ENCODE data around the gene AGPS. TPM values are rescaled to one million over a fixed set of nuclear protein-coding genes. Genes with fewer than 3 reads are reported as not detected.

Gene AGPS
- polyA plus RNA-seq, 1 of the 3 experiments (the other 2 are of a cell fraction): 10.9 TPM

GRCh38 chr2:177589186-177589585, 196.6 kb downstream of the AGPS start:
- Histone ChIP-seq H3K9me3 (no peaks in the 10 kb centered on the region), H3K9ac (no peak overlapping the region), H3K4me2 (no peak overlapping the region), H3K36me3 (replicated peaks in 1 of 2; ENCODE audit: control insufficient read depth in 1 of 2, insufficient read depth in 2 of 2, low read length in 1 of 2) (no peaks in the 10 kb centered on the region), H3K27ac (ENCODE audit: low read depth in 2 of 2, low read length in 1 of 2) (no peak overlapping the region), H3K4me1 (ENCODE audit: control insufficient read depth in 1 of 2, insufficient read depth in 2 of 2, low read depth in 1 of 2, low read length in 1 of 2) (peaks cover 0 to 10% of the 10 kb centered on the region in 2 experiments; a peak in 1 of 4 replicates), H3K9me2 (no peaks in the 10 kb centered on the region), H2AFZ (ENCODE audit: low read depth) (no peak overlapping the region), H4K20me1 (ENCODE audit: insufficient read depth) (no peaks in the 10 kb centered on the region), H3K4me3 (ENCODE audit: low read depth in 2 of 2, low read length in 1 of 2) (no peak overlapping the region), H3F3A (replicated peaks; ENCODE audit: insufficient read depth) (no peaks in the 10 kb centered on the region), H3K79me2 (ENCODE audit: insufficient read depth) (no peaks in the 10 kb centered on the region), H3K27me3 (ENCODE audit: insufficient read depth) (no peaks in the 10 kb centered on the region)
- POLR2A ChIA-PET: no interaction called here
- TF ChIP-seq EP300 (IDR thresholded peaks at IDR 0.05; ENCODE audit: borderline replicate concordance in 1 of 2, low read depth in 1 of 2, low read length in 1 of 2): no peak
- TF ChIP-seq FOXM1 (IDR thresholded peaks at IDR 0.05; ENCODE audit: low read depth): no peak
- TF ChIP-seq YY1 (IDR thresholded peaks at IDR 0.05; ENCODE audit: low read depth): no peak
- no peak for TF ChIP-seq USF1 (IDR thresholded peaks at IDR 0.05; ENCODE audit: borderline replicate concordance, low read depth)
- TF ChIP-seq CHD2 (IDR thresholded peaks at IDR 0.05; ENCODE audit: low read length, partially characterized antibody): no peak
- no peak for TF ChIP-seq TAF1 (IDR thresholded peaks at IDR 0.05; ENCODE audit: borderline replicate concordance, low read depth, low read length)
- TF ChIP-seq POLR2AphosphoS5 (IDR thresholded peaks at IDR 0.05; ENCODE audit: low read depth, low read length): no peak
- TF ChIP-seq GABPA (IDR thresholded peaks at IDR 0.05; ENCODE audit: low read depth): no peak
- TF ChIP-seq ZBTB33 (IDR thresholded peaks at IDR 0.05; ENCODE audit: borderline replicate concordance, low read depth): no peak
- TF ChIP-seq CTCF (IDR thresholded peaks at IDR 0.05): no peak
- TF ChIP-seq RFX5 (IDR thresholded peaks at IDR 0.05; ENCODE audit: low read length): no peak
- no peak for TF ChIP-seq SIN3A (IDR thresholded peaks at IDR 0.05; ENCODE audit: borderline replicate concordance, low read depth, low read length)
- no peak for TF ChIP-seq IRF3 (IDR thresholded peaks at IDR 0.05; ENCODE audit: low read depth, low read length)
- no peak for TF ChIP-seq TCF12 (IDR thresholded peaks at IDR 0.05)
- TF ChIP-seq MEF2A (IDR thresholded peaks at IDR 0.05; ENCODE audit: borderline replicate concordance, low read depth): no peak
- no peak for TF ChIP-seq USF2 (IDR thresholded peaks at IDR 0.05; ENCODE audit: borderline replicate concordance, low read depth, low read length)
- TF ChIP-seq PBX3 (IDR thresholded peaks at IDR 0.05): no peak
- TF ChIP-seq MXI1 (IDR thresholded peaks at IDR 0.05; ENCODE audit: low read depth, low read length): no peak
- DNase-seq: no peak
- 30% methylated on average over 1 of the region's 1 CpG for whole genome bisulfite sequencing (ENCODE audit: low lambda C conversion rate)
- CTCF ChIA-PET: interaction anchor here (0.7 to 1.4 kb wide), 4 partner anchors 9 to 55 kb away, joined by 3 to 4 read pairs (median 3); no protein-coding TSS in a partner anchor

All from SK-N-SH (cell line).